Caco-2 (cell line): ENCODE data around the gene BRD2. TPM values are rescaled to one million over a fixed set of nuclear protein-coding genes. Genes with fewer than 3 reads are reported as not detected.

Experiments
- BruUV-seq: library from RNA; stranded (reverse); fragments of 400-500 nt; replicated peaks from 2 replicates; lab custom pipeline; 2021; lab: Mats Ljungman, UMichigan
- CTCF ChIA-PET: fragments of 300-600 bp; sonication (Branson Sonifier 250); formaldehyde crosslinking; loops from one replicate; lab custom pipeline; 2022; ENCODE audit warnings: antibody characterized with exemption; lab: Charles Lee
- POLR2A ChIA-PET: fragments of 300-600 bp; sonication (Branson Sonifier 250); formaldehyde crosslinking; loops from one replicate; lab custom pipeline; 2022; ENCODE audit warnings: antibody characterized with exemption; lab: Charles Lee
- DNase-seq, 2 experiments: peaks; one replicate each; pipeline versions ENCODE4 v3.0.0 to v3.0.0-alpha.2; 2020 to 2022
- H3K27me3 ChIP-seq: replicated peaks from 2 replicates; pipeline ENCODE4 v1.6.0; 2011; ENCODE audit warnings: low read length; ENCODE audit not compliant: control insufficient read depth, insufficient read depth
- H3K36me3 ChIP-seq: 2 replicates; pipeline ENCODE4 v1.5.1; 2011; ENCODE audit warnings: low read length; ENCODE audit not compliant: control insufficient read depth, insufficient read depth
- H3K4me1 ChIP-seq: fragments of 250-450 bp; sonication (Bioruptor Pico); 2 replicates; pipeline ENCODE4 v1.5.1; 2020; ENCODE audit warnings: mild to moderate bottlenecking
- H3K4me3 ChIP-seq: 2 replicates; pipeline ENCODE4 v1.5.1; 2011; ENCODE audit warnings: low read depth, mild to moderate bottlenecking, control low read depth, low read length
- H3K9me3 ChIP-seq: fragments of 250-450 bp; sonication (Bioruptor Pico); 2 replicates; pipeline ENCODE4 v1.5.1; 2020; ENCODE audit warnings: mild to moderate bottlenecking, moderate library complexity
- H3K27ac Mint-ChIP-seq: one replicate; pipeline ENCODE4 v1.8.0; 2022; ENCODE audit warnings: mixed read lengths; ENCODE audit not compliant: unreplicated experiment
- H3K27me3 Mint-ChIP-seq: one replicate; pipeline ENCODE4 v1.8.0; 2022; ENCODE audit warnings: mixed read lengths; ENCODE audit not compliant: insufficient read depth, unreplicated experiment
- H3K36me3 Mint-ChIP-seq: one replicate; pipeline ENCODE4 v1.8.0; 2022; ENCODE audit warnings: mild to moderate bottlenecking, mixed read lengths; ENCODE audit not compliant: insufficient read depth, unreplicated experiment
- H3K4me1 Mint-ChIP-seq: one replicate; pipeline ENCODE4 v1.8.0; 2022; ENCODE audit warnings: low read depth, mixed read lengths; ENCODE audit not compliant: unreplicated experiment
- H3K4me3 Mint-ChIP-seq: one replicate; pipeline ENCODE4 v1.8.0; 2022; ENCODE audit warnings: mild to moderate bottlenecking, moderate library complexity, mixed read lengths; ENCODE audit not compliant: unreplicated experiment
- H3K9me3 Mint-ChIP-seq: one replicate; pipeline ENCODE4 v1.8.0; 2022; ENCODE audit warnings: mixed read lengths; ENCODE audit not compliant: unreplicated experiment
- CTCF ChIP-seq, 2 experiments: fragments of 200-600 bp in 1 of 2; IDR thresholded peaks; 1 replicate in 1 of 2; 2 replicates in 1 of 2; pipeline versions ENCODE4 v1.5.1 to v1.8.0; 2011 to 2022; ENCODE audit warnings: antibody characterized with exemption in 1 of 2, control low read depth in 1 of 2, inconsistent platforms in 1 of 2, low read depth in 1 of 2, low read length in 1 of 2, mild to moderate bottlenecking in 1 of 2, moderate library complexity in 1 of 2; ENCODE audit not compliant: insufficient read depth in 1 of 2, severe bottlenecking in 1 of 2, unreplicated experiment in 1 of 2
- intact Hi-C: fragments of 100-400 bp; cut with micrococcal nuclease; formaldehyde crosslinking; loops from one replicate; pipeline ENCODE4 v1.10.0; 2022; ENCODE audit not compliant: unreplicated experiment
- total RNA-seq: library from RNA; stranded (reverse); gene quantifications from 2 replicates; pipeline ENCODE4 v1.2.3, GENCODE V29; 2022

BRD2 gene
- total RNA-seq, 1 experiment from 2014 or later, result 200 TPM

DNA sequence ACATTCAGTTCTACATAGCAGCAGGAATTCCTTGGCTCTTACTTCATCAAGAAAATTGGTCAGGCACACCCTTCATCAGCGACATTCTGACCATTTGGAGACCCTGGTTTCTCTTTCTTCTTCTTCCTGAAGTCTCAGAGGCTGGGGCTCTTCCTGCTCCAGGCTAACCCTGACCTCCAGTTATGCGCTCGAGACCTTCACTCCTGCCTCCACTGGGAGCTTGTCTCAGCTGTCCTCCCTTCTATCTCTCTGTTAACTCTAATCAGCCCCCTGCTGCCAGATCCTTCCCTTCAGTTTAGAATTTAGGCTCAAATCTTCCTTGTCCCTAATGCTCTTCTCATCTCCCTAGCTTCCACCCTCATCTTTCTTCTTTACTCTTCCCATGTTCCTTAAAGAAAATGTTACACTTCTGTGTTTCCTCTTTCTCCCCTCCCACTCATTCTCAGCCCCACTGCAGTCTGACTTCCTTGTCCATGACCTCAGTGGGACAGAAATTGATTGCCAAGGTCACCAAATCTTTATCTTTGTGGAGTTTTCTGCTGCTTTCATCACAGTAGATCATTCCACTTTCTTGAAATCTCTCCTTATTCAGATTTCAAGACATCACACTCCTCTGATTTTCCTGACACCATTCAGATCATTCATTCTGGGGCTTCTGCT, 49.4 kb downstream of the BRD2 start:
- POLR2A ChIA-PET, result no interaction called here
- no TSS peak for BruUV-seq
- Mint-ChIP-seq H3K36me3 (no peaks in the 10 kb centered on the region), H3K27me3 (peaks cover 13% of the 10 kb centered on the region), H3K4me3 (no peak overlapping the region), H3K4me1 (no peaks in the 10 kb centered on the region), H3K9me3 (no peaks in the 10 kb centered on the region), H3K27ac (no peak overlapping the region)
- CTCF ChIA-PET, result no interaction called here
- no peak overlapping the region for H3K4me3 ChIP-seq
- DNase-seq, result no peak
- intact Hi-C loops, result no loop called here
- no peaks in the 10 kb centered on the region for H3K9me3 ChIP-seq
- H3K27me3 ChIP-seq, result no peaks in the 10 kb centered on the region
- TF ChIP-seq CTCF (IDR thresholded peaks at IDR 0.05; ENCODE audit: insufficient read depth in 1 of 2, low read depth in 1 of 2, low read length in 1 of 2, severe bottlenecking in 1 of 2, unreplicated experiment in 1 of 2), result no peak
- 0 out of 2 replicates have a peak, but pooled peaks cover 3% of the 10 kb centered on the region for H3K4me1 ChIP-seq
- H3K36me3 ChIP-seq, result no peaks in the 10 kb centered on the region

GRCh38 chr6:33018418-33018817, 50.0 kb downstream of the BRD2 start:
- 0 out of 2 replicates have a peak, but pooled peaks cover 3% of the 10 kb centered on the region for H3K4me1 ChIP-seq
- intact Hi-C loops, result no loop called here
- H3K4me3 Mint-ChIP-seq, result no peak overlapping the region
- BruUV-seq, result no TSS peak
- H3K4me1 Mint-ChIP-seq, result no peaks in the 10 kb centered on the region
- H3K27me3 ChIP-seq, result no peaks in the 10 kb centered on the region
- H3K9me3 Mint-ChIP-seq, result no peaks in the 10 kb centered on the region
- no peak for TF ChIP-seq CTCF (IDR thresholded peaks at IDR 0.05; ENCODE audit: insufficient read depth in 1 of 2, low read depth in 1 of 2, low read length in 1 of 2, severe bottlenecking in 1 of 2, unreplicated experiment in 1 of 2)
- no peaks in the 10 kb centered on the region for H3K36me3 ChIP-seq
- no peak overlapping the region for H3K4me3 ChIP-seq
- H3K27ac Mint-ChIP-seq, result no peak overlapping the region
- DNase-seq, result no peak
- CTCF ChIA-PET, result no interaction called here
- POLR2A ChIA-PET, result no interaction called here
- no peaks in the 10 kb centered on the region for H3K36me3 Mint-ChIP-seq
- no peaks in the 10 kb centered on the region for H3K9me3 ChIP-seq
- H3K27me3 Mint-ChIP-seq, result peaks cover 11% of the 10 kb centered on the region

DNA sequence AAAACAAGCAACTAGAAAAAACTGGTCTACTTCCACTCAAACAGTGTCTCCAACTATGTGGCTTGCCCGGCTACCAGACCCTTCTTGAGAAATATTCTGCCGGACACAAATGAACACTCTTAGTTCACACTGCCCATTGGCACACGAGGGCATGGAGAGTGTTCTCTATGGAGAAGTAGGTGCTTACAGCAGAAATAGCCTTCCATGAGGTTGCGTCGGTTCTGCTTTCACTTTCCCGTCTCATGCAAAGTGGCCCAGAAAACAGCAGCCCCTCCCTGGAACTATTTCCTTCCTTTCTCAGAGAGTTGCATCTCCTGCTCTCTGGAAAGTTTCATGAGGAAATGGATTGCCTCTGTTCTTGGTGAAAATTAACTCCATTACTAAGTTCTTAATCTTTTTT, 50.5 kb downstream of the BRD2 start:
- TF ChIP-seq CTCF (IDR thresholded peaks at IDR 0.05; ENCODE audit: insufficient read depth in 1 of 2, low read depth in 1 of 2, low read length in 1 of 2, severe bottlenecking in 1 of 2, unreplicated experiment in 1 of 2), result no peak
- BruUV-seq, result no TSS peak
- ChIA-PET CTCF (no interaction called here), POLR2A (no interaction called here)
- H3K36me3 ChIP-seq, result no peaks in the 10 kb centered on the region
- H3K9me3 ChIP-seq, result no peaks in the 10 kb centered on the region
- H3K9me3 Mint-ChIP-seq, result no peaks in the 10 kb centered on the region
- H3K4me1 Mint-ChIP-seq, result no peaks in the 10 kb centered on the region
- H3K27me3 ChIP-seq, result no peaks in the 10 kb centered on the region
- intact Hi-C loops, result no loop called here
- H3K27me3 Mint-ChIP-seq, result peaks cover 11% of the 10 kb centered on the region
- 0 out of 2 replicates have a peak, but pooled peaks cover 3% of the 10 kb centered on the region for H3K4me1 ChIP-seq
- no peak overlapping the region for H3K4me3 Mint-ChIP-seq
- no peak for DNase-seq
- no peak overlapping the region for H3K27ac Mint-ChIP-seq
- H3K4me3 ChIP-seq, result no peak overlapping the region
- no peaks in the 10 kb centered on the region for H3K36me3 Mint-ChIP-seq
